K562 (cell line): ENCODE measurements around the gene PIM3. TPM values are rescaled to one million over a fixed set of nuclear protein-coding genes. Genes with fewer than 3 reads are reported as not detected.

Experiments
- C11orf30 ChIP-seq: fragments of 450-650 bp; IDR thresholded peaks from 2 replicates; pipeline ENCODE4 v1.6.1; 2016; ENCODE audit warnings: low read depth, mild to moderate bottlenecking
- CBX2 ChIP-seq: fragments of 200-600 bp; sonication (generic); IDR thresholded peaks from one replicate; pipeline ENCODE4 v1.6.1; 2012; ENCODE audit warnings: mild to moderate bottlenecking, low read length, inconsistent platforms; ENCODE audit not compliant: insufficient read depth, poor library complexity, severe bottlenecking
- DNMT1 ChIP-seq: fragments of 450-650 bp; IDR thresholded peaks from 2 replicates; pipeline ENCODE4 v1.6.1; 2016; ENCODE audit warnings: antibody characterized with exemption, mild to moderate bottlenecking
- FOS ChIP-seq: IDR thresholded peaks from 3 replicates; pipeline ENCODE4 v1.6.1; 2011; ENCODE audit not compliant: insufficient read length; ENCODE audit errors: extremely low read depth
- FOXM1 ChIP-seq, 2 experiments: fragments of 450-650 bp in 1 of 2; sonication (generic) in 1 of 2; formaldehyde crosslinking in 1 of 2; IDR thresholded peaks; 2 replicates each; pipeline versions ENCODE4 v1.6.1 to v1.9.0; 2017 to 2022; ENCODE audit warnings: low read depth in 2 of 2, mild to moderate bottlenecking in 2 of 2, missing genetic modification reagents in 1 of 2, moderate library complexity in 1 of 2
- HCFC1 ChIP-seq: IDR thresholded peaks from 2 replicates; pipeline ENCODE4 v1.6.1; 2012; ENCODE audit warnings: low read depth, low read length, improper control_type of control experiment
- HNRNPUL1 ChIP-seq: fragments of 200-400 bp; formaldehyde crosslinking; IDR thresholded peaks from 2 replicates; pipeline ENCODE4 v1.6.1; 2017; ENCODE audit warnings: low read length
- PHB2 ChIP-seq: fragments of 450-650 bp; IDR thresholded peaks from 2 replicates; pipeline ENCODE4 v1.6.1; 2017; ENCODE audit warnings: low read depth
- POLR2AphosphoS2 ChIP-seq: IDR thresholded peaks from 2 replicates; pipeline ENCODE4 v1.6.1; 2012; ENCODE audit warnings: low read length, improper control_type of control experiment
- RBM25 ChIP-seq: fragments of 200-400 bp; formaldehyde crosslinking; IDR thresholded peaks from 2 replicates; pipeline ENCODE4 v1.6.1; 2018; ENCODE audit warnings: low read length, low read depth, moderate library complexity; ENCODE audit not compliant: severe bottlenecking
- TEAD2 ChIP-seq: fragments of 450-650 bp; IDR thresholded peaks from 2 replicates; pipeline ENCODE4 v1.6.1; 2016; ENCODE audit warnings: missing genetic modification characterization, control low read depth, missing compliant biosample characterization
- ZNF589 ChIP-seq: fragments of 200-800 bp; sonication (Bioruptor generic); IDR thresholded peaks from 2 replicates; pipeline ENCODE4 v1.6.1; 2016; ENCODE audit warnings: low read depth, missing genetic modification characterization, missing compliant biosample characterization
- ZSCAN32 ChIP-seq: fragments of 450-650 bp; formaldehyde crosslinking; IDR thresholded peaks from 2 replicates; pipeline ENCODE4 v1.4.0; 2020; ENCODE audit warnings: mild to moderate bottlenecking, moderate library complexity
- polyA plus RNA-seq, 8 experiments: library from polyadenylated mRNA; depleted of rRNA in 4 of 8; stranded (reverse) in 5 of 8; unstranded in 3 of 8; fragments of >200 nt; fragmentation: Nextera tagmentation in 2 of 8; fragmentation: Illumina TruSeq in 1 of 8; extraction: Ambion mirVana in 2 of 8; extraction: Trizol in 1 of 8; gene quantifications; 2 replicates each; pipeline versions ENCODE4 v1.2.1 to v1.2.3, GENCODE V29; 2011 to 2014; ENCODE audit warnings: inconsistent platforms in 1 of 8, missing spikeins in 1 of 8
- total RNA-seq, 7 experiments: library from RNA; depleted of rRNA in 6 of 7; stranded (reverse); fragments of >200 nt in 6 of 7; fragmentation: Illumina TruSeq in 2 of 7; extraction: Trizol in 2 of 7; gene quantifications; 2 replicates each; pipeline versions ENCODE4 v1.2.1 to v1.2.3, GENCODE V29; 2011 to 2021; ENCODE audit warnings: low replicate concordance in 1 of 7
- TF ChIP-seq, protein P1 (sequence below): fragments of 450-650 bp; IDR thresholded peaks from 2 replicates; pipeline ENCODE4 v1.6.1; 2018; ENCODE audit not compliant: partially characterized antibody
- TF ChIP-seq, protein P2 (sequence below): fragments of 250-450 bp; sonication (Bioruptor Pico); IDR thresholded peaks from 2 replicates; pipeline ENCODE4 v1.4.0; 2020
- TF ChIP-seq, protein P3 (sequence below): fragments of 150-350 bp; IDR thresholded peaks from 2 replicates; pipeline ENCODE4 v1.6.1; 2014; ENCODE audit warnings: low read depth, mild to moderate bottlenecking, low read length, borderline replicate concordance
- TF ChIP-seq, protein P4 (sequence below), 2 experiments: fragments of 450-650 bp in 1 of 2; sonication (generic) in 1 of 2; formaldehyde crosslinking in 1 of 2; IDR thresholded peaks in 1 of 2; conservative IDR thresholded peaks in 1 of 2; 2 replicates each; pipeline versions ENCODE4 v1.6.1 to v1.8.1; 2016 to 2023; ENCODE audit warnings: mild to moderate bottlenecking in 2 of 2, moderate library complexity in 2 of 2, inconsistent platforms in 1 of 2, missing genetic modification reagents in 1 of 2

PIM3 gene
- total and polyA plus RNA-seq, 9 of the 15 experiments (the other 6 are each of a cell fraction or from before 2014, with no cell fraction given), result 0.24 to 40.5 (median 5.3) TPM

DNA sequence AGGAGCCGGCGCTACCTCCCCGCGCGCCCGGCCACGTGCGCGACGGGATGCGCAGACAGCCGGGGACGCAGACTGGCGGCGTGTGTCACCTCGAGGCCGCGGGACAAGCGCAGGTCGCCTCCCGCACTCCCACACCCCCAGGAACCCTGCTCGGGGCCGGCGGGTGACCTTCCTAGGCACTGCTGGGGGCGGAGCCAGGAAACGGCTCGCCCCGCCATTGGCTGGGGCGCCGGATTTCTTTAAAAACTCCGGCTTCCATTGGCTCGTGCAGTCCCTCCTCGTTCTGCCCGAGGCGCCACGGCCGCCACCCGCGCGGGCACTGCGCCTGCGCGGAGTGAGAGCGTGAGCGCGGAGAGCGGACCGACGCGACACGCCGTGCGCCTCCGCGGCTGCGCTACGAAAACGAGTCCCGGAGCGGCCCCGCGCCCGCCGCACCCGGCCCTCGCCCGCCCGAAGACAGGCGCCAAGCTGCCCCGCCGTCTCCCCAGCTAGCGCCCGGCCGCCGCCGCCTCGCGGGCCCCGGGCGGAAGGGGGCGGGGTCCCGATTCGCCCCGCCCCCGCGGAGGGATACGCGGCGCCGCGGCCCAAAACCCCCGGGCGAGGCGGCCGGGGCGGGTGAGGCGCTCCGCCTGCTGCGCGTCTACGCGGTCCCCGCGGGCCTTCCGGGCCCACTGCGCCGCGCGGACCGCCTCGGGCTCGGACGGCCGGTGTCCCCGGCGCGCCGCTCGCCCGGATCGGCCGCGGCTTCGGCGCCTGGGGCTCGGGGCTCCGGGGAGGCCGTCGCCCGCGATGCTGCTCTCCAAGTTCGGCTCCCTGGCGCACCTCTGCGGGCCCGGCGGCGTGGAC lies at the start of gene PIM3 (continued):
- TF ChIP-seq, protein P1, sequence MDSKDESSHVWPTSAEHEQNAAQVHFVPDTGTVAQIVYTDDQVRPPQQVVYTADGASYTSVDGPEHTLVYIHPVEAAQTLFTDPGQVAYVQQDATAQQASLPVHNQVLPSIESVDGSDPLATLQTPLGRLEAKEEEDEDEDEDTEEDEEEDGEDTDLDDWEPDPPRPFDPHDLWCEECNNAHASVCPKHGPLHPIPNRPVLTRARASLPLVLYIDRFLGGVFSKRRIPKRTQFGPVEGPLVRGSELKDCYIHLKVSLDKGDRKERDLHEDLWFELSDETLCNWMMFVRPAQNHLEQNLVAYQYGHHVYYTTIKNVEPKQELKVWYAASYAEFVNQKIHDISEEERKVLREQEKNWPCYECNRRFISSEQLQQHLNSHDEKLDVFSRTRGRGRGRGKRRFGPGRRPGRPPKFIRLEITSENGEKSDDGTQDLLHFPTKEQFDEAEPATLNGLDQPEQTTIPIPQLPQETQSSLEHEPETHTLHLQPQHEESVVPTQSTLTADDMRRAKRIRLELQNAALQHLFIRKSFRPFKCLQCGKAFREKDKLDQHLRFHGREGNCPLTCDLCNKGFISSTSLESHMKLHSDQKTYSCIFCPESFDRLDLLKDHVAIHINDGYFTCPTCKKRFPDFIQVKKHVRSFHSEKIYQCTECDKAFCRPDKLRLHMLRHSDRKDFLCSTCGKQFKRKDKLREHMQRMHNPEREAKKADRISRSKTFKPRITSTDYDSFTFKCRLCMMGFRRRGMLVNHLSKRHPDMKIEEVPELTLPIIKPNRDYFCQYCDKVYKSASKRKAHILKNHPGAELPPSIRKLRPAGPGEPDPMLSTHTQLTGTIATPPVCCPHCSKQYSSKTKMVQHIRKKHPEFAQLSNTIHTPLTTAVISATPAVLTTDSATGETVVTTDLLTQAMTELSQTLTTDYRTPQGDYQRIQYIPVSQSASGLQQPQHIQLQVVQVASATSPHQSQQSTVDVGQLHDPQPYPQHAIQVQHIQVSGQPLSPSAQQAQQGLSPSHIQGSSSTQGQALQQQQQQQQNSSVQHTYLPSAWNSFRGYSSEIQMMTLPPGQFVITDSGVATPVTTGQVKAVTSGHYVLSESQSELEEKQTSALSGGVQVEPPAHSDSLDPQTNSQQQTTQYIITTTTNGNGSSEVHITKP, result no peak
- TF ChIP-seq POLR2AphosphoS2, result no peak
- TF ChIP-seq, protein P2, sequence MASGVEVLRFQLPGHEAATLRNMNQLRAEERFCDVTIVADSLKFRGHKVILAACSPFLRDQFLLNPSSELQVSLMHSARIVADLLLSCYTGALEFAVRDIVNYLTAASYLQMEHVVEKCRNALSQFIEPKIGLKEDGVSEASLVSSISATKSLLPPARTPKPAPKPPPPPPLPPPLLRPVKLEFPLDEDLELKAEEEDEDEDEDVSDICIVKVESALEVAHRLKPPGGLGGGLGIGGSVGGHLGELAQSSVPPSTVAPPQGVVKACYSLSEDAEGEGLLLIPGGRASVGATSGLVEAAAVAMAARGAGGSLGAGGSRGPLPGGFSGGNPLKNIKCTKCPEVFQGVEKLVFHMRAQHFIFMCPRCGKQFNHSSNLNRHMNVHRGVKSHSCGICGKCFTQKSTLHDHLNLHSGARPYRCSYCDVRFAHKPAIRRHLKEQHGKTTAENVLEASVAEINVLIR (CRISPR knock-in tag), result peak; percentile 21; the same call in 1 of the 2 replicates
- TF ChIP-seq HCFC1, result no peak
- TF ChIP-seq ZSCAN32, result no peak
- no peak for TF ChIP-seq ZNF589 (CRISPR knock-in tag)
- TF ChIP-seq, protein P3, sequence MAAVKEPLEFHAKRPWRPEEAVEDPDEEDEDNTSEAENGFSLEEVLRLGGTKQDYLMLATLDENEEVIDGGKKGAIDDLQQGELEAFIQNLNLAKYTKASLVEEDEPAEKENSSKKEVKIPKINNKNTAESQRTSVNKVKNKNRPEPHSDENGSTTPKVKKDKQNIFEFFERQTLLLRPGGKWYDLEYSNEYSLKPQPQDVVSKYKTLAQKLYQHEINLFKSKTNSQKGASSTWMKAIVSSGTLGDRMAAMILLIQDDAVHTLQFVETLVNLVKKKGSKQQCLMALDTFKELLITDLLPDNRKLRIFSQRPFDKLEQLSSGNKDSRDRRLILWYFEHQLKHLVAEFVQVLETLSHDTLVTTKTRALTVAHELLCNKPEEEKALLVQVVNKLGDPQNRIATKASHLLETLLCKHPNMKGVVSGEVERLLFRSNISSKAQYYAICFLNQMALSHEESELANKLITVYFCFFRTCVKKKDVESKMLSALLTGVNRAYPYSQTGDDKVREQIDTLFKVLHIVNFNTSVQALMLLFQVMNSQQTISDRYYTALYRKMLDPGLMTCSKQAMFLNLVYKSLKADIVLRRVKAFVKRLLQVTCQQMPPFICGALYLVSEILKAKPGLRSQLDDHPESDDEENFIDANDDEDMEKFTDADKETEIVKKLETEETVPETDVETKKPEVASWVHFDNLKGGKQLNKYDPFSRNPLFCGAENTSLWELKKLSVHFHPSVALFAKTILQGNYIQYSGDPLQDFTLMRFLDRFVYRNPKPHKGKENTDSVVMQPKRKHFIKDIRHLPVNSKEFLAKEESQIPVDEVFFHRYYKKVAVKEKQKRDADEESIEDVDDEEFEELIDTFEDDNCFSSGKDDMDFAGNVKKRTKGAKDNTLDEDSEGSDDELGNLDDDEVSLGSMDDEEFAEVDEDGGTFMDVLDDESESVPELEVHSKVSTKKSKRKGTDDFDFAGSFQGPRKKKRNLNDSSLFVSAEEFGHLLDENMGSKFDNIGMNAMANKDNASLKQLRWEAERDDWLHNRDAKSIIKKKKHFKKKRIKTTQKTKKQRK, result no peak
- TF ChIP-seq C11orf30, result no peak
- peak; percentile 74 for TF ChIP-seq FOS
- TF ChIP-seq, protein P4, sequence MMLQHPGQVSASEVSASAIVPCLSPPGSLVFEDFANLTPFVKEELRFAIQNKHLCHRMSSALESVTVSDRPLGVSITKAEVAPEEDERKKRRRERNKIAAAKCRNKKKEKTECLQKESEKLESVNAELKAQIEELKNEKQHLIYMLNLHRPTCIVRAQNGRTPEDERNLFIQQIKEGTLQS (IDR thresholded peaks at IDR 0.05), result no peak
- TF ChIP-seq, protein P4 (CRISPR knock-in tag; conservative IDR thresholded peaks at IDR 0.05), result no peak
- TF ChIP-seq RBM25, result peak; percentile 88
- no peak for TF ChIP-seq DNMT1
- TF ChIP-seq HNRNPUL1, result no peak
- no peak for TF ChIP-seq CBX2
- TF ChIP-seq FOXM1 (IDR thresholded peaks at IDR 0.05; ENCODE audit: low read depth), result peak; percentile 83
- peak; percentile 33; the same call in 1 of the 2 replicates for TF ChIP-seq FOXM1 (CRISPR knock-in tag; IDR thresholded peaks at IDR 0.05; ENCODE audit: low read depth)
- no peak for TF ChIP-seq TEAD2 (tag)
- TF ChIP-seq PHB2, result no peak
